GM19193 (cell line): ENCODE results near the gene ADSS1.

Source experiments
- POLR2A ChIP-seq: IDR thresholded peaks from 4 replicates; pipeline ENCODE4 v1.6.1; 2011; ENCODE audit not compliant: insufficient read depth, insufficient read length; ENCODE audit errors: extremely low read depth

The ADSS1 gene

DNA sequence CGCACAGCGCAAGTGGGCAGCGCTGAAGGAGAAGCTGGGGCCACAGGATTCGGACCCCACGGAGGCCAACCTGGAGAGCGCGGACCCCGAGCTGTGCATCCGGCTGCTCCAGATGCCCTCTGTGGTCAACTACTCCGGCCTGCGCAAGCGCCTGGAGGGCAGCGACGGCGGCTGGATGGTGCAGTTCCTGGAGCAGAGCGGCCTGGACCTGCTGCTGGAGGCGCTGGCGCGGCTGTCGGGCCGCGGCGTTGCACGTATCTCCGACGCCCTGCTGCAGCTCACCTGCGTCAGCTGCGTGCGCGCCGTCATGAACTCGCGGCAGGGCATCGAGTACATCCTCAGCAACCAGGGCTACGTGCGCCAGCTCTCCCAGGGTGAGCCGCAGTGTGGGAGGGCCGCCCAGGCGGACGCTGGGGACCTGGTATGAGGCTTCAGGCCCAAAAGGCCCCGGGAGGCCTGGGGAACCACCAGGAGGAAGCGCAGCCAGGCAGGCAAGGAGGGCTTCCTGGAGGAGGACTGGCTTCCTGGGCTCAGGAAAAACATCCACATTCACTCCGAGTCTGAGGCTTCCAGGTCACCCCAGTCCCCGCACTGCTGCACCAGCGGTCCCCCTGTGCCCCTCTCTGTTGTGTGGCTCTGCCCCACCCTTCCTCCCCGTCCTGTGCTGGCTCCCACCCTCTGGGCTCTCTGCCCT lies 22.5 kb upstream of the ADSS1 start:
- TF ChIP-seq POLR2A, result no peak

GRCh38 chr14:104702106-104702505 lies 21.9 kb upstream of the ADSS1 start:
- no peak for TF ChIP-seq POLR2A

DNA sequence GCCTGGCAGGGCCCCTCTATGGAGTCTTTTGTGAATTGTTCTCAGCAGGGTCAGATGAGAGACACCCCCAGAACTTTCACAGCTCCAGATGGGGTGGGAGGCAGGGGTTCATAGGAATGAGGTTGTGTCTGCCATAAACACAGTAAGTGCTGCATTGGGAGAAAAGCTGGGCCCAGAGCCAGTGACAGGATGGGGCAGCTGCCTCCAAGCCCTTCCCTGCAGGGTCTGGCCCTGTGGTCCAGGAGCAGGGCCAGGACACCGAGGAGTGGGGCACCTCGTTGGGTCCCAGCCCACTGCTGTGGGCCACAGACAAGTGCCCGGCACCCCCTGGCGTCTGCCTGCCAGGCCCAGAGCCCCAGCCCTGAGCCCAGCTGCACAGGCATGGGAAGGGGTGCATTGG lies 21.4 kb upstream of the ADSS1 start:
- no peak for TF ChIP-seq POLR2A

GRCh38 chr14:104703269-104703668 lies 20.8 kb upstream of the ADSS1 start:
- TF ChIP-seq POLR2A, result no peak

- no peak for TF ChIP-seq POLR2A
Observed at GRCh38 chr14:104704252-104704651, 19.8 kb upstream of the ADSS1 start.

DNA sequence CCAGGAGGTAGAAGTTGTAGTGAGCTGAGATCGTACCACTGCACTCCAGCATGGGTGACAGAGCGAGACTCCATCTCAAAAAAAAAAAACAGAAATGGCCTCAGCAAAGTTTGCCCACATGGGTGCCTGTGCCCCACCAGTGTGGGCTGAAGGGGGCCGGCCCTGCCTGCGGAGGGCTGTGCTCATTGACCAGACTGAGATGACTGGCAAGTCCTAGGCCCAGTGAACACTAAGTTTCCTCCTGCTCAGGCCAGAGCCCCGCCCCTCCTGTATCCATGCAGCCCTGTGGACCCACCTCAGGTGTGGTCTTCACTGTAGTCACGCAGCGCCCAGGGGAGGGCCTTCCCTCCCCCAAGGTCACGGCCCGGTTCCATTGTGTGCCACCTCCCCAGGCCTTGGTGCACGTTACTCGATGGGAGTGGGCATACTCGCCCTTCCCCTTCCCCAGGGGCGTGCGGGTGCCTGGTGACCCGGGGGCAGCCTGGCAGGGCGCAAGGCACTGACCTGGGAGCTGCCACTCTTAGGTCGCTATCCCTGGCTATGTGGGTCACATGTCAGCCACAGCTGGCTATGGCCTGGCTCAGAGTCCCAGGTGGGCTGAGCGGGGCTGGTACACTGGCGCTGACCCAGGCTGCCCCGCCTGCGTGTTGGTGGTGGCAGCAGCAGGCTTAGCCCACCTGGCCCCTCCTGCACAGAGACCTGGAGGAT lies 18.5 kb upstream of the ADSS1 start:
- no peak for TF ChIP-seq POLR2A

GRCh38 chr14:104706733-104707607 lies 17.1 kb upstream of the ADSS1 start:
- no peak for TF ChIP-seq POLR2A

DNA sequence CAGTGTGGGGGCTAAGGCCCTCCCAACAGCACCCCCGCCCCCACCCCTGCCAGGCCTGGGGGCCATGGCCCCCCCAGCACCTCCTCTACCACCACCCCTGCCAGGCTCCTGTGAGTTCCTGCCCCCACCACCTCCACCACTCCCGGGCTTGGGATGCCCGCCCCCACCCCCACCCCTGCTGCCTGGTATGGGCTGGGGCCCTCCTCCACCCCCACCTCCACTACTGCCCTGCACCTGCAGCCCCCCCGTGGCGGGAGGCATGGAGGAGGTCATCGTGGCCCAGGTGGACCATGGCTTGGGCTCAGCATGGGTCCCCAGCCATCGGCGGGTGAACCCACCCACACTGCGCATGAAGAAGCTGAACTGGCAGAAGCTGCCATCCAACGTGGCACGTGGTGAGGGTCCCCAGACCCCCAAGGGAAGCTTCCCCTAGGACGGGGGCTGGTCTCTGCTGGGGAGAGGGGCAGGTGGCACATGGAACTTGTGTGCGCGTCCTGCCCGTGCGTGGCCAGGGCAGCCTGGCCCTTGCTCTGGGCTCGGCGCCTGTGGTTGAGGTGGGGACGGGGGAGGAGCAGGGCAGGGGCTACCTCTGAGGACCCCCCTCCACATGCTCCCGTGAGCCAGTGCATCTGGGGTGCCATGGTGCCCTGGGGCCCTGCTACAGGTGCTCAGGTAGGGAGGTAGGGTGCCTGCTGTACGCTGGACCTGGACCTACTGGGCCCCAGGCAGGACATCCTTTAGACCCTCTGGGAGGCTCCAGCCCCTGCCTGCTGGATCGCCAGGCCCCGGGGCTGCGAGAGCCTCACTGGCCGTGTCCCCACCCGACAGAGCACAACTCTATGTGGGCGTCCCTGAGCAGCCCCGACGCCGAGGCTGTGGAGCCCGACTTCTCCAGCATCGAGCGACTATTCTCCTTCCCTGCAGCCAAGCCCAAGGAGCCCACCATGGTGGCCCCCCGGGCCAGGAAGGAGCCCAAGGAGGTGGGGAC lies 16.1 kb upstream of the ADSS1 start:
- no peak for TF ChIP-seq POLR2A

DNA sequence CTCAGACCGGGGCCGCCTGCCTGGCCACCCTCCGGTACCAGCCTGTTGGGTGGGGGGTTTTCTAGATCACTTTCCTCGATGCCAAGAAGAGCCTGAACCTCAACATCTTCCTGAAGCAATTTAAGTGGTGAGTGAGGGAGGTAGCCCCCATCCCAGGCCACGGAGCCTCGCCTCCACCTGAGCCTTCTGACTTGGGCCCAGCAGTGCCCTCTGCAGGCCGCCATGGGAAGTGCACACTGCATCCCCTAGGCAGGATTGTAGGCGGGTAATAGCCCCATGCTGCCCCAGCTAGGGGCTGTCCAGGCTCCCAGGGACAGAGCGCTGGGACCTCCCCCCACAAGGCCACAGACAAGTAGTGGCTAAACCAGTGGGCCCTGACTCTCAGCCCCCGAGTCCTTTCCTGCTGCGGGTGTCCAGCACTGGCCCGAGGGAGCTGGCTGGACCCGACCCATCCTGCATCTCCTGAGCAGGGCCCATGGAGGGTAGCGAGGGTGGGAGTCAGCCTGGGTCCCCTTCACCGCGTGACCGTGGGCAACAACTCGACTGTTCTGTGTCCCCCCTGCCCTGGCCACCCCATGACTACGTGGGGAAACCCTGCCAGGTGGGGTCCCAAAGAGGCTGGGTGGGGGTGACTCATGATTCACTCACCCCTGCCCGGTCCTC lies 15.3 kb upstream of the ADSS1 start:
- TF ChIP-seq POLR2A, result no peak

GRCh38 chr14:104709387-104710039 lies 14.5 kb upstream of the ADSS1 start:
- no peak for TF ChIP-seq POLR2A

GRCh38 chr14:104710071-104710735 lies 13.8 kb upstream of the ADSS1 start:
- no peak for TF ChIP-seq POLR2A

GRCh38 chr14:104712881-104713734 lies 10.9 kb upstream of the ADSS1 start:
- no peak for TF ChIP-seq POLR2A
